GM21528 (cell line): ENCODE results near the gene ING1.
"Not testable (repeated sequence)": the region's sequence is repeated elsewhere in the genome, so short reads cannot be mapped to it uniquely, and the experiment has no call there.

Source experiments
- ATAC-seq: cut with Tn5 transposase; IDR thresholded peaks from one replicate; pipeline ENCODE4 v1.9.1; 2021; ENCODE audit warnings: mild to moderate bottlenecking, moderate library complexity; ENCODE audit not compliant: unreplicated experiment, low FRiP score

Gene ING1, protein sequence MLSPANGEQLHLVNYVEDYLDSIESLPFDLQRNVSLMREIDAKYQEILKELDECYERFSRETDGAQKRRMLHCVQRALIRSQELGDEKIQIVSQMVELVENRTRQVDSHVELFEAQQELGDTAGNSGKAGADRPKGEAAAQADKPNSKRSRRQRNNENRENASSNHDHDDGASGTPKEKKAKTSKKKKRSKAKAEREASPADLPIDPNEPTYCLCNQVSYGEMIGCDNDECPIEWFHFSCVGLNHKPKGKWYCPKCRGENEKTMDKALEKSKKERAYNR

DNA sequence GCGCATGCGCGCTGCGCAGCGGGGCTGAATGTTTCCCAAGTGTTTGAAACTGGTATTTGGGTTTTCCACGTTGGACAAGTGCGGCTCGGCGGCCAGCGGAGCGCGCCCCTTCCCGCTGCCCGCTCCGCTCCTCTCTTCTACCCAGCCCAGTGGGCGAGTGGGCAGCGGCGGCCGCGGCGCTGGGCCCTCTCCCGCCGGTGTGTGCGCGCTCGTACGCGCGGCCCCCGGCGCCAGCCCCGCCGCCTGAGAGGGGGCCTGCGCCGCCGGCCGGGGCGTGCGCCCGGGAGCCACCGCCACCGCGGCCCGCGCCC, at the start of gene ING1:
Gene ING1, plus strand, starts transcription at position 59 of the 311 bp plus-strand sequence. CDS start 450 bp downstream, outside the sequence.
- ATAC-seq = no peak

DNA sequence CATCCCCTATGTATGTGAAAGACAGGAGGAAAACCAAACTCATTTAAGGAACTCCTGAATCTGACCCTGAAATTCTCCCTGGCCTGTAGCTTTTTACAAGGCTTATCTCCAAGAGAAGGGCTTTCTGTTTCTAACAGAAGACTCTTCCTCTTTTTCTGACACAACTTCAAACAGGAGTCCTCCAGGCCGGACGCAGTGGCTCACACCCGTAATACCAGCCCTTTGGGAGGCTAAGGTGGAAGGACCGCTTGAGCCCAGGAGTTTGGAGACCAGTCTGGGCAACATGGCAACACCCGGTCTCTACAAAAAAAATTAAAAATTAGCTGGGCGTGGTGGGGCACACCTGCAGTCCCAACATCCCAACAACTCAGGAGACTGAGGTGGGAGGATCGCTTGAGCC, 49.5 kb upstream of the ING1 start:
- no peak for ATAC-seq

DNA sequence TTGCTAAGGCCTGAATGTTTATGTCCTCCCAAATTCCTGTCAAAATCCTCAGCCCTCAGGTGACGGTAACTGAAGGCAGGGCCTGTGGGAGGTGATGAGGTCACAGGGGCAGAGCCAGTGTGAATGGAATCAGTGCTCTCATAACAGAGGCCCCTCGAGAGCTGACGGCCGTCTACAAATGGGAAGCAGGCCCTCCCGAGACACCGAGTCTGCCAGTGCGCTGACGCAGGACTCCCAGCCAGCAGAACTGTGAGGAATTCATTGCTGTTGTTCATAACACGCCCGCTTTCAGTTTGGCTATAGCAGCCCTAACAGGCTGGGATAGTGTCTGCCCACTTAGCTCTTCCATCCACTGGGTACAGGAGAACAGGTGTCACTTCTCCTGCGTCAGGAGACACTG, 48.8 kb upstream of the ING1 start:
- no peak for ATAC-seq

DNA sequence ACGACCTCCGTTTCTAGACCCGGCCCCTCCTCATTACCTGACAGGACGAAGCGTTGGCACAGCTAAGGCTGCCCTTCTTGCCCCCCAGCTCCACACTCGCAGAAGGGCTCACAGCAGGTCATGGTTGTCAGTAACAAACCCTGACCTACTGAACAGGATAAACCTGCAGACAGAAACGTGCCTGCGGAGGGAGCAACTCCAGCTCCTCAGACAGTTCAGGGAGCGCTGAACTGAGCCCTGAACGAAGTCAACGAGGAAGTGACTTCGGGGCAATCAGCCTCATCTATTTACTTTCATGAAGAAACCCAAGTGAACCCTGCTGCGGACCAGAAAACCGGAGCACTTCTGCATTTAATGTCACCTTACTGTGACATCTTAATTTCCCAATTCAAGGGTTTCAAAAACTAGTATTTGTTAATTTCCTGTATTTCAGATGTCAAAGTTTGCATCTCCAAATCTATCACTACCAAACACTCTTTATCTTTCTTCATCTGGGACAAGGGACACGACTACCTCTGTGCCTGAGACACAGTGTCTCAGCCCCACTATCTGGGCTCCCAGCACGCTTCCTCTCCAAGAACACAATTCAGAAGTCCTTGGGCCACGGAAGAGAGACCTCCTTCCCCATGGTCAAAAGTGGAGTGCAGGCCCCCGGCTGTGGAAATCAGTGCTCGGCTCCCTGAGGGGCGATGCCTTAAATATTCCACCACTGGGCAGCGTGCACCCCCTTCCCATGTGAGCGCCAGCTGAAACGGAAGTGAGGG, 47.8 kb upstream of the ING1 start:
- no peak for ATAC-seq

DNA sequence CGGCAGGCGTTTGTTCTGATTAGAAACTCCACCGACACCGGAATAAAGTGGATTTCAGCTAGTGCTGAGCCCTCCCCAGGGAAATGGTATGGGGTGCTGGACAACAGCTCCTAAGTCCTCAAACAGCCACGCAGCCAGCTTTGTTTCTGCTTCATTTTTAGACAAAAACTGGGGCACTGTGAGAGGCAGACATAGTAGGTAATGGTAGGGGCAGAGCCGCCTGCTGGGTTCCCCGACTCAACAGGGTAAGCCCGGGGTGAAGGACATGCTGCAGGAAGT, 47.3 kb upstream of the ING1 start:
- no peak for ATAC-seq

DNA sequence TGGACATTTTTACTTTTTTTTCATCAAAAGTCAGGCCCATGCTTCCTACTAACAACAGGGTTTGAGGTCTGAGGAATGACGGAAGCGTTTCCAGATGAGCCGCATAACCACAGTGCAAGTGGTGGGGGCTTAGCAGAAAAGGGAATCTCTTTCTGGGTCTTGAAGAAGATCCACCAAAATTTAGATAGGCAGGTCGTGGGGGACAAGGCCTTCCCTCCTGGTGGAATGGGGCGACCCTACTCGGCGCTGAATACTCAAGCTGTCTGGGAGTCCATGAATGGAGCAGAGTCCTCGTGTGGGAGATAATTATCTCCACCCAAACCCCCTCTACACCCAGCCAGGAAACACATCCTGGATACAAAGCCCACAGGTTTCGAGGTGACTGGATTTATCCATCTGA, 44.5 kb upstream of the ING1 start:
- ATAC-seq = no peak

DNA sequence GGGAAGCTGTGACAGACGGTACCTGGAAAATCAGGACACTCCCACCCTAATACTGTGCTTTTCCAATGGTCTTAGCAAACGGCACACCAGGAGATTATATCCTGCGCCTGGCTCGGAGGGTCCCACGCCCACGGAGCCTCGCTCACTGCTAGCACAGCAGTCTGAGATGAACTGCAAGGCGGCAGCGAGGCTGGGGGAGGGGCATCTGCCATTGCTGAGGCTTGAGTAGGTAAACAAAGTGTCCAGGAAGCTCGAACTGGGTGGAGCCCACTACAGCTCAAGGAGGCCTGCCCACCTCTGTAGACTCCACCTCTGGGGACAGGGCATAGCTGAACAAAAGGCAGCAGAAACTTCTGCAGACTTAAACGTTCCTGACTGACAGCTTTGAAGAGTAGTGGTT, 43.7 kb upstream of the ING1 start:
- ATAC-seq = not testable (repeated sequence)

DNA sequence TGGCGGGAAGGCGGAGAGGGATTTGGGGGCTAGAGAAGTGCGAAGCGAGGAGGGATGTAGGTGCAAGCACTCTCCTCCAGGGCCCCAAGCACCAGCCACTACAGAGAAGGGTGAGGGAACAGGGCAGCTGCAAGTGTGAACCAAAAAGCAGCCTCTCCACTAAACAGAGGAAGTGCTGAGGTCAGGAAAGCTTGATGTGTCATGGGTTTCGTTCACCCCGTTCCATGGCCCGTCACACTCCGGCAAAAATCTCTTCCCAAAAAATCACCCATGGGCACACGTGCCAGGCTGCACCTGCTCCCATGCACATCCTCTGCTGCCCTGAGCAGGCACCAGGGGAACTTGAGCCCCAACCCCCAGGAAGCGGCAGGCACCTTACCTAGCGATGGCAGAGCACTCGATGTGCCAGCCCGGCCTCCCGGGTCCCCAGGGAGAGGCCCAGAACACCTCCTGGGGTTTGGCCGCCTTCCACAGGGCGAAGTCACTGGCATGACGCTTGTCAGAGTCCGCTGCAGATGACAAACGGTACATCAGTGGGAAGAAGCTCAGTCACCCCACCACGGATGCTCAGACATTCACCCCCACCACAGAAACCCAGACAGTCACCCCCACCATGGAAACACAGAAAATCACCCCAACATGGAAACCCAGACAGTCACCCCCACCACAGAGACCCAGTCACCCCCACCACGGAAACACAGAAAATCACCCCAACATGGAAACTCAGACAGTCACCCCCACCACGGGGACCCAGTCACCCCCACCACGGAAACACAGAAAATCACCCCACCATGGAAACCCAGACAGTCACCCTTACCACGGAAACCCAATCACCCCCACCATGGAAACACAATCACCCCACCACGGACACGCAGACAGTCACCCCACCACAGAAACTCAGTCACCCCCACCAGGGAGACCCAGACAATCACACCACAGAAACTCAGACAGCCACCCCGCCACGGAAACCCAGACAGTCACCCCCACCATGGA, 36.6 kb upstream of the ING1 start:
- ATAC-seq = peak; percentile 81

DNA sequence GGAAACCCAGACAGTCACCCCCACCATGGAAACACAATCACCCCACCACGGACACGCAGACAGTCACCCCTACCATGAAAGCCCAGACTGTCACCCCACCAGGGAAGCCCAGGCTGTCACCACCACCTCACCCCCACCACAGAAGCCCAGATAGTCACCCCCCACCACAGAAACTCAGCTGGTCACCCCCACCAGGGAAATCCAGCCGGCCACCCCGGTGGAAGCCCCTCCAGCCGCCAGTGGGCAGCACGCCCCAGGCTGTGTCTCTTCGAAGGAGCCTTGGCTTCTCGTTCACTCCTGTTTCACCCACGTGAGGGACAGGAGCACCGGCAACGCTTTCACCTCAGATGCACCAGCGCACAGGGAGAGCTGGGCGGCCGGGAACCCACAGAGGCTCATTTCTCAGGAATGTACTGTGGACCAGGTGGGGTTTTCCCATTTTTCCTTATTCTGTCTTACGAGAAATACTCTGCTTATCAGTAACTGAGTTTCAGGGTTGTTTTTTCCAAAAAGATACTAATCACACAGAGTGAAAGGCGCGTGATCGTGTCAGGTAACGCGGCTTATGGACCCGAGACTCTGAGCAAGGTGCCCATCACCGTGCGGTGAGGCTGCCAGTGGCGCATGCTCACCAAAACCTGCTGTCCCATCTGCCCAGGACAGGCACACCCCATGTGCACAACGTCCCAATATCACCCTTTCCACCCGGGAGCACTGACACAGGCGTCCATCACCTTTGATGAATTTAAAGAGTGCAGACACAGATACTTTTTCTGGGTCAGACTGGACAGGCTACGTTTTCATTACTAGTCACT, 35.6 kb upstream of the ING1 start:
- ATAC-seq = no peak

DNA sequence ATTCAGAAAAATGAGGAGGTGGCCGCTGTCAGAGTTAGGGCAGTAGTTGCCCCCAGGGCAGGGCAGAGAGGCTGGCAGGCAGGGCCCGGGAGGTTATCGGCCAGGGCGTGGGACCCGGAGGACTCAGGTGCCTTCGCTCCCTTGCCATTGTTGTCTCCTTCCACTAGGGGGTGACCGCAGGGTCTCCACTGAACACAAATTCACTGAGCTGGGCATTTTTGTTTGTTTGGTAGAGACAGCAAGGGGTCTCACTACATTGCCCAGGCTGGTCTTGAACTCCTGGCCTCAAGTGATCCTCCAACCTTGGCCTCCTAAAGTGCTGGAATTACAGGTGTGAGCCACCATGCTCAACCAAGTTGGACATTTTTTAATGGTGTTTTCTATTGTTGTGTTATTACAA, 32.6 kb upstream of the ING1 start:
- ATAC-seq = no peak

DNA sequence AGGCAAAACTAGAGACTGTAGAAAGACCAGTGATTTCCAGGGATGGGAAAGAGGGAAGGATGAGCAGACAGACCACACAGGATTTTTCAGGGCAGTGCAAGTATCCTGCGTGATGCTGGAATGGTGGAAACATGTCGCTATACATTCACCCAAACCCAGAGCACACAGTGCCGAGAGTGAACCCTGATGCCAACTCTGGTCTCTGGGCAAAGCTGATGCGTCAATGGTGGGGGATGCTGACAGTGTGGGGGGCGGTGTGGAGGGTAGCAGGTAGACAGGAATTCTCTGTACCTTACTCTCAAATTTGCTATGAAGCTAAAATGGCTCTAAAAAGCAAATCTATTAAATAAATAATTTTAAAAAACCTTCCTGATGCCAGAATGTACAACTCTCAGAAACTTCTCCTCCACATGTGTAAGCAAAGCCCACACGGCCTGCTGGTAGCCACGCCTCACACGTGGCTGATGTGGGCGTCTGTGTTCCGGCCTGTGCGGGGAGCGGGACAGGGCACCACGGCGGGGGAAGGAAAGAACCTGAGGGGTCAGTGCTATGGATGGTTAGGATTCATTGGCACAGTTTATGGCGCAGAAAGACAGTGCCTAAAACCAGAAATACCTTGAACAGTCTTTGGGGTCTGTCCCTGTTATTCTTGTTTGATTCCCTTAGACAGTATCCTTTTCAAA, 31.5 kb upstream of the ING1 start:
- no peak for ATAC-seq

DNA sequence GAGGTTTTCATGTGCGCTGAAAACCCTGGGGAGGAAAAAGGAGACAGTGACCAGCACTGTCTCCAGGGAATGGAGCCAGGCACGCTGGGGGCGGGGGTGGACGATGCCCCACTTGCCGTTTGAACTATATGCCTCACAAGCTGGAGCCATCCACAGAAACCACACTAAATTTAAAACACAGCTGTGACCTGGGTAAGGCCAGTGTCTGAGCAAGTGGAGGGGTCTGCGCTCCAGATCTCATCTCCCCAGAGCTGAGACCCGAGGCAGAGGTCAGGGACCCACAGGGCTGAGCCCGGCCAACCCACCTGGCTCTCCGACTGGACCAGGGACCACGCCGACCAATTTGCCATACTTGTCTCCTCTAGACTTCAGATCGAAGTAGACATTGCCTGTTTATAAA, 30.8 kb upstream of the ING1 start:
- no peak for ATAC-seq

DNA sequence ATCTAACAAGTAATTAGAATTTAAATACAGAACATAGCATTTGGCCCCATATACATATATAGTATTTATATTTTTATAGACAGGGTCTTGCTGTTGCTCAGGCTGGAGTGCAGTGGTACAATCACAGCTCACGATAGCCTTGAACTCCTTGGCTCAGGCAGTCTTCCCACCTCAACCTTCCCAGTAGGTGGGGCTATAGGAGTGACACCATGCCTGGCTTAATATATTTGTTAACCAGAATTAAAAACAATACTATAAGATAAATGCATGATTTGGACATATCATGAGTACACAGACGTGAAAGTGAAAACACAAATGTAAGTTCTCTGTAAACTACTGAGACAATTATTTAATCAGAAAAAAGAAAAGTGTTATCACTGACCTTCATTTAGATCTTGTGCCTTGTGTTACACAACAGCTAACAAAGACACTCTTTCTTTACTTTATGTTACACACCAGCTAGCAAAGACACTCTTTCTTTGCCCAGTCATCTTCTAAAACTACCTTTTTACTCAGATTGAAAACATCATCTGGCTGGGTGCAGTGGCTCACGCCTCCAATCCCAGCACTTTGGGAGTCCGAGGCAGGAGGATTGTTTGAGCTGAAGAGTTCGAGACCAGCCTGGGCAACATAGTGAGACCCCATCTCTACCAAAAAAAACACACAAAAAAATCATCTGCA, 30.2 kb upstream of the ING1 start:
- no peak for ATAC-seq

DNA sequence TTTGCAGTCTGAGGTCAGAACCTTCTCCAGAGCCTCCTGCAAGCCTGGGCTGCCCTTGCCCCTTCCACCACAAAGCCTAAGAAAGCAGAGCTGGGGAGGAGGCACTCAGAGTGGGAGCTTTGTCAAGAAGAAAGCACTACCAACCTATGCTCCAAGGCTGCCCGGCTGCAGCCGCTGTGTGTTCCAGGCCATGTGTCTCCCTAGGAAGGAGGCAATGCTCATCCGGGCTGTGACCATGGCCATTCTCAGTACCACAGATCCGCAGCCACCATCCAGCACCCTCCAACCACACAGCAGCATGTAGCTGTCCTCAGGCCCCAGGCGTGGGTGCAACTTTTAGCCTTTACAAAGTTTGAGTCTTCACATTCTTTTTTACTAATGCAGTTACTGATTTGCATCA, 29.6 kb upstream of the ING1 start:
- ATAC-seq = no peak

DNA sequence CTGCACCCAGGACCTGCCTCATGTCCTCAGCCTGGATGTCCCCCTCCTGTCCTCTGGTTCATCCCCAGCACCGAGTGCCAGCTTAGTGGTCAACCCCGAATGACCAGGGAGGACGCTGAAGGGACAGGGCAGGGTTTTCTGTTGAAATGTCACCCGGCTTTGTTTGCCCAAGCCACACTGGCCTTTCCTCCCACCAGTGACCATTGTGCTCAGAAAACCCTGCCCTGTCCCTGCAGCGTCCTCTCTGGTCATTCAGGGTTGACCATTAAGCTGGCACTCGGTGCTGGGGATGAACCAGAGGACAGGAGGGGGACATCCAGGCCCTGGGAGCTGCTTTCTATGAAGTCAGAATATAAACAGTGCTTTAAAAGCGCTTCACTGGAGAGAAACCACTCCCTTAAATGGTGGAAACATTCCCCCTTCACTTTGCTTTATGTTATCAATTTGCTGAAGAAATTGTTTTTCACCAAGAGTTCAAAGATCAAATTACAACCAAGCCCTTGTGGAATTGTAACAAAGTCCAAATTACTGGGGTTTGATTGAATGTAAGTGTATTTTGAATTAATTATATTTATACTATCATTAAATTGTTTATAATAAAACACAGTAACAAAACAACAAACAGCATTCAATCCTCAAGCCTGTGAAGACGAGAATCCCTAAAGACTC, 29.0 kb upstream of the ING1 start:
- no peak for ATAC-seq

DNA sequence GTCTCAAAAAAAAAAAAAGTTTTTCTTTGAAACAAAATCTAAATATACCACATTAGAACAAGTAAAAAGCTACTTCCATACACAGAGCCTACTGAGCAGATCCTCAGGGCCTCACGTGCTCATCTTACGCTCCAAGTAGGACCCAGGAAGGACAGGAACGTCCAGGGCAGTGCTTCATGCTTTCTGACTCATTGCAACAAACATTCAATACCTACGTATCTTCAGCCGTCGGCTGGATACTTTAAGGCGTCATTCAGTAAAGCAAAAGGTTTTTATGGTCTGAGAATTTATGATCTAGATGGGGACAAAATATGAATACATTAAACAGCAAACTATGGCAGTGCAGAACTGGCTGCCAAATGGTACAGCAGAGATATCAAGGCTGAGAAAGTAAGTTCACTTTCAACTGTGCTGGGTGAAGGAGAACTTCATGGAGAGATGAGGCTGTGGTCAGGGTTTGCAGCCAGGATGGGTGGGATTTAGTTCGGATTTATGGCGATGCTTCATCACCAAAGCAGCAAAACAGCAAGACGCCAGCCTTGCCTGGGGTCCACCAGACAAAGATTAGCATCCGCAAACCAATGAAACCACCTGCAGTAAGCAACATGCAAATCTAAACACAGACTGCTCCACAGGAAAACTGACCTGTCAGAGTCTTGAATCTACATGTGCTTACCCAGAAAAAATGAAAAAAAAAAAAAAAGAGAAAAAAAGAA, 28.0 kb upstream of the ING1 start:
- ATAC-seq = no peak

DNA sequence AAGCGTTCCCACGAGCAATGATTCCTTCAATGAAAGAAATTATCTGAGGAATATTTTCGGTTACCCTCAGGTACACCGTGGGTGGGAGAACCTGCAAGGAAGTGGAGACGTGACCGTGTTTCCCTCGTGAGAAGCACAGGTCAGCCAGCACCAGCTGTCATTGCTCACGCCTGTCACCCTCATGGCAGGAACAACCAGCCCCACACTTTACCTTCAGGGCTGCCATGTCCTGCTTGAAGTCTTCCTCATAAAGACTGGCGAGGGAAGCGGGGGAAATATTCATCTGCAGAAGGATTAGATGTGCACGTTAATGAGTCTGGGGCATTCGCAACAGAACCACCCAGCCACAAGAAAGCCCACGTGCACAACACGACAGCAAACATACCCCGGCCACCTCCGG, 25.8 kb upstream of the ING1 start:
- no peak for ATAC-seq

DNA sequence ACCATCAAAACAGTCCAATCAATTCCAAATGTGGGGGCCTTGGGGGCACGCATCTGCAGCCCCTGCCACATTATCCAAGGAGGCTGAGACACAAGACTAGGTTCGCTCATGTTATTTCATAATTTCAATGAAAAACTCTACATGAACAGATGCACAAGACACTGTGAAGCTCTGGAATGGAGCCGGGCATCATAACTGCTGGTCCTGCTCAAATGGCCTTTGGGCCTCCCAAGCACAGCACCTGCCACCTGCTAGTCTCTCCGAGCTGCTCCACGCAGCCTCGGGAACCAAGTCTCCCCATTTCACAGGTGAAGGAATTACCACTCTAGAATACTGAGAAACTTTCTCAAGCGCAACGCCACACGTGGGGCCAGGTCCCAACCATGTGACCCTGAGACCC, 24.5 kb upstream of the ING1 start:
- ATAC-seq = no peak
